GM23248 (cell line): ENCODE data around the gene B3GNT5. TPM values are rescaled to one million over a fixed set of nuclear protein-coding genes. Genes with fewer than 3 reads are reported as not detected.

Source experiments
- DNase-seq: peaks from one replicate; pipeline ENCODE4 v3.0.0-alpha.2; 2015
- H2AFZ ChIP-seq: fragments of 200-600 bp; sonication (generic); 2 replicates; pipeline ENCODE4 v1.6.1; 2016; ENCODE audit warnings: antibody characterized with exemption
- H3F3A ChIP-seq: fragments of 200-600 bp; sonication (generic); 2 replicates; pipeline ENCODE4 v1.6.1; 2016; ENCODE audit warnings: mild to moderate bottlenecking, antibody characterized with exemption, mixed run types; ENCODE audit not compliant: insufficient read depth
- H3K27ac ChIP-seq: fragments of 200-600 bp; sonication (generic); 2 replicates; pipeline ENCODE4 v1.5.1; 2016; ENCODE audit warnings: mild to moderate bottlenecking
- H3K27me3 ChIP-seq: fragments of 200-600 bp; sonication (generic); replicated peaks from 2 replicates; pipeline ENCODE4 v1.6.1; 2016; ENCODE audit warnings: mild to moderate bottlenecking; ENCODE audit not compliant: insufficient read depth
- H3K36me3 ChIP-seq: fragments of 200-600 bp; sonication (generic); 2 replicates; pipeline ENCODE4 v1.6.1; 2016; ENCODE audit warnings: low read depth, mild to moderate bottlenecking
- H3K4me1 ChIP-seq: fragments of 200-600 bp; sonication (generic); 2 replicates; pipeline ENCODE4 v1.6.1; 2016; ENCODE audit warnings: mild to moderate bottlenecking; ENCODE audit not compliant: insufficient read depth
- H3K4me2 ChIP-seq: fragments of 200-600 bp; sonication (generic); one replicate; pipeline ENCODE4 v1.6.1; 2016; ENCODE audit warnings: mild to moderate bottlenecking; ENCODE audit not compliant: unreplicated experiment
- H3K4me3 ChIP-seq: fragments of 200-600 bp; sonication (generic); 2 replicates; pipeline ENCODE4 v1.5.1; 2016; ENCODE audit warnings: mild to moderate bottlenecking
- H3K79me2 ChIP-seq: fragments of 200-600 bp; sonication (generic); 2 replicates; pipeline ENCODE4 v1.6.1; 2016; ENCODE audit warnings: mild to moderate bottlenecking; ENCODE audit not compliant: insufficient read depth
- H3K9ac ChIP-seq: fragments of 200-600 bp; sonication (generic); 2 replicates; pipeline ENCODE4 v1.6.1; 2016; ENCODE audit warnings: mild to moderate bottlenecking
- H3K9me2 ChIP-seq: fragments of 200-600 bp; sonication (generic); 2 replicates; pipeline ENCODE4 v1.6.1; 2016; ENCODE audit warnings: mixed run types, mild to moderate bottlenecking, moderate library complexity; ENCODE audit not compliant: insufficient read depth
- H3K9me3 ChIP-seq: fragments of 200-600 bp; sonication (generic); one replicate; pipeline ENCODE4 v1.6.1; 2017; ENCODE audit warnings: low read depth
- H4K20me1 ChIP-seq: fragments of 200-600 bp; sonication (generic); 2 replicates; pipeline ENCODE4 v1.6.0; 2016; ENCODE audit not compliant: insufficient read depth
- EZH2 ChIP-seq: fragments of 200-600 bp; sonication (generic); IDR thresholded peaks from 2 replicates; pipeline ENCODE4 v1.6.1; 2018; ENCODE audit warnings: antibody characterized with exemption, mild to moderate bottlenecking; ENCODE audit not compliant: insufficient read depth, poor library complexity, severe bottlenecking
- EZH2phosphoT487 ChIP-seq: fragments of 200-600 bp; sonication (generic); IDR thresholded peaks from 2 replicates; pipeline ENCODE4 v1.6.1; 2018; ENCODE audit warnings: antibody characterized with exemption, moderate library complexity, mild to moderate bottlenecking, low read depth; ENCODE audit not compliant: insufficient read depth
- WGBS, 2 experiments: methylation state at CpG; one replicate each; pipeline ENCODE4 v1.1.6; 2015 to 2017; ENCODE audit warnings: low lambda C conversion rate in 2 of 2, low coverage in 1 of 2; ENCODE audit errors: missing lambda C conversion rate in 2 of 2; 5-methylcytosine and 5-hydroxymethylcytosine counted together
- in situ Hi-C: fragments of 300-500 bp; cut with MboI; formaldehyde crosslinking; loops from 2 replicates; pipeline ENCODE4 v1.15.0; 2020
- polyA plus RNA-seq: library from polyadenylated mRNA; unstranded; fragments of >200 nt; fragmentation: Nextera tagmentation; extraction: Ambion mirVana; gene quantifications from 2 replicates; pipeline ENCODE4 v1.2.1, GENCODE V29; 2016
- total RNA-seq: library from RNA; depleted of rRNA; stranded (reverse); fragments of >200 nt; shearing (Covaris generic); gene quantifications from 2 replicates; pipeline ENCODE4 v1.2.3, GENCODE V29; 2014

B3GNT5 gene
- total and polyA plus RNA-seq, 2 experiments from 2014 or later = 1.3 to 1.8 TPM

GRCh38 chr3:183275418-183275817 lies 22.4 kb downstream of the B3GNT5 start:
- H3F3A ChIP-seq = peaks cover 18% of the 10 kb centered on the region
- H2AFZ ChIP-seq = no peak overlapping the region
- no peak for TF ChIP-seq EZH2phosphoT487
- TF ChIP-seq EZH2 = no peak
- H3K27ac ChIP-seq = no peak overlapping the region
- no peaks in the 10 kb centered on the region for H4K20me1 ChIP-seq
- H3K9me2 ChIP-seq = no peaks in the 10 kb centered on the region
- H3K4me1 ChIP-seq = peaks cover 17% of the 10 kb centered on the region
- no peak overlapping the region for H3K9ac ChIP-seq
- no peak overlapping the region for H3K4me3 ChIP-seq
- no peaks in the 10 kb centered on the region for H3K9me3 ChIP-seq
- H3K27me3 ChIP-seq = no peaks in the 10 kb centered on the region
- H3K36me3 ChIP-seq = no peaks in the 10 kb centered on the region
- H3K79me2 ChIP-seq = no peaks in the 10 kb centered on the region
- 45 to 48% methylated on average over 2 of the region's 2 CpGs for WGBS, 2 experiments
- H3K4me2 ChIP-seq = no peak overlapping the region
- in situ Hi-C loops = no loop called here
- peak; percentile 41 for DNase-seq

- H3K4me1 ChIP-seq = peaks cover 17% of the 10 kb centered on the region
- H3K9me3 ChIP-seq = no peaks in the 10 kb centered on the region
- H3F3A ChIP-seq = peaks cover 18% of the 10 kb centered on the region
- H3K9me2 ChIP-seq = no peaks in the 10 kb centered on the region
- H2AFZ ChIP-seq = no peak overlapping the region
- WGBS, 2 experiments = 79 to 89% methylated on average over 3 of the region's 3 CpGs
- TF ChIP-seq EZH2 (no peak), EZH2phosphoT487 (no peak)
- in situ Hi-C loops = no loop called here
- no peak overlapping the region for H3K9ac ChIP-seq
- no peaks in the 10 kb centered on the region for H4K20me1 ChIP-seq
- no peaks in the 10 kb centered on the region for H3K79me2 ChIP-seq
- H3K4me2 ChIP-seq = no peak overlapping the region
- DNase-seq = no peak
- H3K36me3 ChIP-seq = no peaks in the 10 kb centered on the region
- no peak overlapping the region for H3K4me3 ChIP-seq
- no peaks in the 10 kb centered on the region for H3K27me3 ChIP-seq
- H3K27ac ChIP-seq = no peak overlapping the region
Measured at GRCh38 chr3:183275937-183276336, 22.9 kb downstream of the B3GNT5 start.

- no peak for DNase-seq
- Histone ChIP-seq H3K4me2 (no peak overlapping the region), H3K4me1 (peaks cover 17% of the 10 kb centered on the region), H3F3A (peaks cover 18% of the 10 kb centered on the region), H4K20me1 (no peaks in the 10 kb centered on the region), H3K27ac (no peak overlapping the region), H3K9me2 (no peaks in the 10 kb centered on the region), H3K9ac (no peak overlapping the region), H3K4me3 (no peak overlapping the region), H3K27me3 (no peaks in the 10 kb centered on the region), H3K9me3 (no peaks in the 10 kb centered on the region), H2AFZ (no peak overlapping the region), H3K79me2 (no peaks in the 10 kb centered on the region), H3K36me3 (no peaks in the 10 kb centered on the region)
- 96 to 98% methylated on average over 5 of the region's 5 CpGs for WGBS, 2 experiments
- TF ChIP-seq EZH2phosphoT487 (no peak), EZH2 (no peak)
- in situ Hi-C loops = no loop called here
Measured at GRCh38 chr3:183277260-183277659, 24.2 kb downstream of the B3GNT5 start.

GRCh38 chr3:183278479-183279088 lies 25.5 kb downstream of the B3GNT5 start:
- H3K4me3 ChIP-seq = no peak overlapping the region
- peaks cover 18% of the 10 kb centered on the region for H3F3A ChIP-seq
- in situ Hi-C loops = no loop called here
- DNase-seq = peak; percentile 77
- TF ChIP-seq EZH2 = no peak
- TF ChIP-seq EZH2phosphoT487 = no peak
- no peaks in the 10 kb centered on the region for H3K36me3 ChIP-seq
- H3K27me3 ChIP-seq = no peaks in the 10 kb centered on the region
- H3K27ac ChIP-seq = peak overlapping the region; percentile 17
- no peaks in the 10 kb centered on the region for H3K9me2 ChIP-seq
- no peaks in the 10 kb centered on the region for H3K79me2 ChIP-seq
- 0 to 1% methylated on average over 4 of the region's 4 CpGs for WGBS, 2 experiments
- H4K20me1 ChIP-seq = no peaks in the 10 kb centered on the region
- no peak overlapping the region for H3K4me2 ChIP-seq
- peaks cover 17% of the 10 kb centered on the region for H3K4me1 ChIP-seq
- no peak overlapping the region for H2AFZ ChIP-seq
- no peak overlapping the region for H3K9ac ChIP-seq
- no peaks in the 10 kb centered on the region for H3K9me3 ChIP-seq
